H1 (cell line): ENCODE data around the gene ALG2. TPM values are rescaled to one million over a fixed set of nuclear protein-coding genes. Genes with fewer than 3 reads are reported as not detected.

Experiments used
- CTBP2 ChIP-seq: IDR thresholded peaks from 2 replicates; pipeline ENCODE4 v1.7.0; 2011; ENCODE audit warnings: borderline replicate concordance, mild to moderate bottlenecking, moderate library complexity, mixed read lengths, low read length; ENCODE audit not compliant: insufficient read depth, insufficient read length
- FOSL1 ChIP-seq: IDR thresholded peaks from 2 replicates; pipeline ENCODE4 v1.6.1; 2011; ENCODE audit warnings: mild to moderate bottlenecking, low read depth, low read length, moderate library complexity; ENCODE audit not compliant: insufficient read depth
- KDM4A ChIP-seq: IDR thresholded peaks from one replicate; pipeline ENCODE4 v1.7.1; 2012; ENCODE audit warnings: low read depth, mild to moderate bottlenecking, moderate library complexity, low read length, inconsistent platforms; ENCODE audit not compliant: severe bottlenecking
- SP2 ChIP-seq: IDR thresholded peaks from 2 replicates; pipeline ENCODE4 v1.6.1; 2012; ENCODE audit warnings: mild to moderate bottlenecking, low read length, inconsistent platforms
- SUZ12 ChIP-seq: fragments of 200-600 bp; sonication (generic); IDR thresholded peaks from 2 replicates; pipeline ENCODE4 v1.6.1; 2012; ENCODE audit warnings: mild to moderate bottlenecking, inconsistent platforms, low read length, moderate library complexity, mixed read lengths
- TEAD4 ChIP-seq: IDR thresholded peaks from 2 replicates; pipeline ENCODE4 v1.6.1; 2012; ENCODE audit warnings: low read depth, low read length, inconsistent platforms, mixed read lengths
- polyA plus RNA-seq, 7 experiments: library from polyadenylated mRNA; depleted of rRNA in 3 of 7; stranded (reverse) in 5 of 7; unstranded in 2 of 7; fragments of >200 nt in 5 of 7; fragments of 200-250 nt in 2 of 7; gene quantifications; 1 replicate in 5 of 7; 2 replicates in 1 of 7; 4 replicates in 1 of 7; pipeline versions ENCODE4 v1.2.1 to v1.2.3, GENCODE V29; 2011 to 2013; ENCODE audit warnings: missing spikeins in 2 of 7, mixed read lengths in 2 of 7
- total RNA-seq: library from RNA; stranded (reverse); fragmentation: NEBNext Ultra II Directional; extraction: Animal tissue kit (Norgen Biotek cat#: 25700); gene quantifications from 2 replicates; pipeline ENCODE4 v1.2.1, GENCODE V29; 2021
- TF ChIP-seq, protein P1 (sequence below): IDR thresholded peaks from 2 replicates; pipeline ENCODE4 v1.6.1; 2011; ENCODE audit warnings: low read depth, mild to moderate bottlenecking, low read length; ENCODE audit not compliant: insufficient read depth

ALG2 gene
- total and polyA plus RNA-seq, 2 of the 8 experiments (the other 6 are each of a cell fraction or from before 2014, with no cell fraction given), result 27.1 to 30.7 TPM

DNA sequence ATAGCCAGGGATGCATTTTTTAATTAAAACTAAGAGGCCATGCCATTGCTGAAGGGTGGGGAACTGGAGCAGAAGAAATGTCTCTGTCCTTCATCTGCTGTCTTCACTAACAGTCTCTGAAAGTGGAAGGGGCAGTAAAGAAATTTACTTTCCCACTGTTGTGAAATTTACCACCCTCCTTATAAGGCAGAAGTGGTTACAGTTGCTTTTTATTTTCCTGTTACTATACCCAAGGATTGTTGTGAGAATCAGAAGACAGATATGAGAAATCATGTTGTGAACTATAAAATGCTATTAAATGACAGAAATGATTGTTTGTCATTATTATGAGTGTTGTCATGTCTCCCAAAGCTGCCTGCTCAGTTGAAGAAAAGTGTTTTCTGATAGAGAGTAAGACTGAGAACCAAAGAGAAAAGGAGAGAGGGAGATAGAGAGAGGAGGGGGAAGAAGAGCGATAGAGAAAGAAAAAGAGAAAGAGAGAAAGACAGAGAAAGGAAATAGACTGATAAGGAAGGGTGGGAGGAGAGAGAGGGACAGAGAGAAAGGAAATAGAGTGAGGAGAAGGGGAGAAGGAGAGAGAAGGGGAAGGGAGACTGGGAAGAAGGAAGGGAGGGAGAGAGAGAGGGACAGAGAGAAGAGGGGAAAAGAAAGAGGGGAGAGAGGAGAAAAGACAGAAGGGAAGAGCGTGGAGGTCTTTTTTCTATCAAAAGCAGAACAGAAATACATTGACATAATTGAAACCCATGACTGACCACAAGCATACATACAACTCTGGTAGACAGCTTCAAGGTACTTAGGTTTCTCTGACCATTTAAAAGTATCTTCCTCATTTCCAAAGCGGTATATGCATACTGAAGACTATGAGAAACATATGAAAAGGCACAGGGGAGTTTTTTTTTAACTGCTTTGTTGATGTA, 22.9 kb upstream of the ALG2 start (continued):
- TF ChIP-seq FOSL1 (no peak), SP2 (no peak), TEAD4 (no peak), SUZ12 (no peak), KDM4A (no peak), CTBP2 (no peak)
- TF ChIP-seq, protein P1, sequence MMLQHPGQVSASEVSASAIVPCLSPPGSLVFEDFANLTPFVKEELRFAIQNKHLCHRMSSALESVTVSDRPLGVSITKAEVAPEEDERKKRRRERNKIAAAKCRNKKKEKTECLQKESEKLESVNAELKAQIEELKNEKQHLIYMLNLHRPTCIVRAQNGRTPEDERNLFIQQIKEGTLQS, result no peak
